Myometrial cell (primary cell): ENCODE measurements around the gene PDE7B. TPM values are rescaled to one million over a fixed set of nuclear protein-coding genes. Genes with fewer than 3 reads are reported as not detected.

Source experiments
- total RNA-seq: library from RNA; depleted of rRNA; stranded (reverse); fragments of >200 nt; gene quantifications from 2 replicates; pipeline ENCODE4 v1.2.3, GENCODE V29; 2015

The PDE7B gene
- total RNA-seq = 3.7 and 4.0 TPM in 2 replicates

GRCh38 chr6:135851442-135852271 is at the start of gene PDE7B:
TSS of gene PDE7B (plus strand) at chr6:135851701.

